Vagina (tissue), 2 donors: ENCODE results near the gene OCSTAMP. TPM values are rescaled to one million over a fixed set of nuclear protein-coding genes. Genes with fewer than 3 reads are reported as not detected.

ENCODE experiments used
- DNase-seq, 2 donors: peaks; one replicate each; pipeline ENCODE4 v3.0.0-alpha.2; 2017; ENCODE audit errors: extremely low spot score in 2 of 2
- H3K27ac ChIP-seq: fragments of 200-600 bp; sonication (generic); one replicate; pipeline ENCODE4 v1.5.1; 2019
- H3K27me3 ChIP-seq: fragments of 200-600 bp; sonication (generic); one replicate; pipeline ENCODE4 v1.5.1; 2019
- H3K36me3 ChIP-seq, 2 donors: fragments of 200-600 bp; sonication (generic); one replicate each; pipeline ENCODE4 v1.5.1; 2017 to 2019
- H3K4me1 ChIP-seq: fragments of 200-600 bp; sonication (generic); one replicate; pipeline ENCODE4 v1.5.1; 2019
- H3K4me3 ChIP-seq, 2 donors: fragments of 200-600 bp; sonication (generic); 1 replicate in 1 of 2; 2 replicates in 1 of 2; pipeline ENCODE4 v1.5.1; 2016 to 2019
- H3K9me3 ChIP-seq: fragments of 200-600 bp; sonication (generic); one replicate; pipeline ENCODE4 v1.5.1; 2019
- CTCF ChIP-seq, 3 experiments: fragments of 450-650 bp in 2 of 3; fragments of 200-600 bp in 1 of 3; sonication (generic) in 1 of 3; IDR thresholded peaks; one replicate each; pipeline ENCODE4 v1.5.1; 2017 to 2019; ENCODE audit warnings: antibody characterized with exemption in 3 of 3, mild to moderate bottlenecking in 2 of 3, moderate library complexity in 2 of 3
- POLR2A ChIP-seq, 2 donors: fragments of 450-650 bp; IDR thresholded peaks; one replicate each; pipeline ENCODE4 v1.6.1; 2017; ENCODE audit warnings: antibody characterized with exemption in 2 of 2, mild to moderate bottlenecking in 2 of 2, moderate library complexity in 2 of 2
- POLR2AphosphoS5 ChIP-seq, 2 donors: sonication (generic); formaldehyde crosslinking; IDR thresholded peaks; one replicate each; pipeline ENCODE4 v1.9.0; 2017; ENCODE audit warnings: antibody characterized with exemption in 2 of 2, mild to moderate bottlenecking in 2 of 2, low read depth in 1 of 2; ENCODE audit not compliant: insufficient read depth in 1 of 2
- intact Hi-C: fragments of 100-400 bp; cut with DNase I; formaldehyde crosslinking; loops from one replicate; pipeline ENCODE4 v1.15.1; 2023
- total RNA-seq: library from RNA; depleted of rRNA; stranded (reverse); fragments of >200 nt; gene quantifications from one replicate; pipeline ENCODE4 v1.2.3, GENCODE V29; 2016

The OCSTAMP gene
- total RNA-seq, 1 donor from 2014 or later, result not detected

GRCh38 chr20:46590443-46590842, 40.0 kb upstream of the OCSTAMP start:
- Histone ChIP-seq H3K9me3 (no peaks in the 10 kb centered on the region), H3K27ac (no peak overlapping the region), H3K4me3 (no peak overlapping the region), H3K4me1 (no peaks in the 10 kb centered on the region), H3K27me3 (no peaks in the 10 kb centered on the region), H3K36me3 (no peaks in the 10 kb centered on the region)
- no peak for TF ChIP-seq CTCF (IDR thresholded peaks at IDR 0.05)
- no peak for TF ChIP-seq POLR2A (IDR thresholded peaks at IDR 0.05)
- no peak for TF ChIP-seq POLR2AphosphoS5 (IDR thresholded peaks at IDR 0.05; ENCODE audit: insufficient read depth in 1 of 2, low read depth in 1 of 2)
- DNase-seq, result no peak
- intact Hi-C loops, result no loop called here

- intact Hi-C loops, result no loop called here
- H3K4me3 ChIP-seq, result no peak overlapping the region
- no peaks in the 10 kb centered on the region for H3K4me1 ChIP-seq
- TF ChIP-seq POLR2A (IDR thresholded peaks at IDR 0.05) (no peak), POLR2AphosphoS5 (IDR thresholded peaks at IDR 0.05; ENCODE audit: insufficient read depth in 1 of 2, low read depth in 1 of 2) (no peak), CTCF (IDR thresholded peaks at IDR 0.05) (no peak)
- H3K9me3 ChIP-seq, result no peaks in the 10 kb centered on the region
- H3K27me3 ChIP-seq, result no peaks in the 10 kb centered on the region
- H3K27ac ChIP-seq, result no peak overlapping the region
- no peak for DNase-seq
- no peaks in the 10 kb centered on the region for H3K36me3 ChIP-seq
Observed at GRCh38 chr20:46588532-46589511, 38.4 kb upstream of the OCSTAMP start.

GRCh38 chr20:46587986-46588385, 37.5 kb upstream of the OCSTAMP start:
- DNase-seq, result no peak
- H3K27ac ChIP-seq, result no peak overlapping the region
- no peaks in the 10 kb centered on the region for H3K4me1 ChIP-seq
- TF ChIP-seq CTCF (IDR thresholded peaks at IDR 0.05) (no peak), POLR2A (IDR thresholded peaks at IDR 0.05) (no peak), POLR2AphosphoS5 (IDR thresholded peaks at IDR 0.05; ENCODE audit: insufficient read depth in 1 of 2, low read depth in 1 of 2) (no peak)
- H3K27me3 ChIP-seq, result no peaks in the 10 kb centered on the region
- H3K36me3 ChIP-seq, result no peaks in the 10 kb centered on the region
- no peak overlapping the region for H3K4me3 ChIP-seq
- no peaks in the 10 kb centered on the region for H3K9me3 ChIP-seq
- intact Hi-C loops, result no loop called here

- H3K36me3 ChIP-seq, result no peaks in the 10 kb centered on the region
- TF ChIP-seq POLR2A (IDR thresholded peaks at IDR 0.05) (no peak), CTCF (IDR thresholded peaks at IDR 0.05) (no peak), POLR2AphosphoS5 (IDR thresholded peaks at IDR 0.05; ENCODE audit: insufficient read depth in 1 of 2, low read depth in 1 of 2) (no peak)
- no peaks in the 10 kb centered on the region for H3K27me3 ChIP-seq
- no peaks in the 10 kb centered on the region for H3K4me1 ChIP-seq
- no peak overlapping the region for H3K27ac ChIP-seq
- intact Hi-C loops, result no loop called here
- no peak overlapping the region for H3K4me3 ChIP-seq
- no peaks in the 10 kb centered on the region for H3K9me3 ChIP-seq
- DNase-seq, result no peak
Observed at GRCh38 chr20:46586724-46587123, 36.3 kb upstream of the OCSTAMP start.

GRCh38 chr20:46584508-46584907, 34.1 kb upstream of the OCSTAMP start:
- Histone ChIP-seq H3K27me3 (no peaks in the 10 kb centered on the region), H3K4me3 (no peak overlapping the region), H3K4me1 (no peaks in the 10 kb centered on the region), H3K36me3 (no peaks in the 10 kb centered on the region), H3K27ac (no peak overlapping the region), H3K9me3 (no peaks in the 10 kb centered on the region)
- no peak for DNase-seq
- TF ChIP-seq CTCF (IDR thresholded peaks at IDR 0.05) (no peak), POLR2A (IDR thresholded peaks at IDR 0.05) (no peak), POLR2AphosphoS5 (IDR thresholded peaks at IDR 0.05; ENCODE audit: insufficient read depth in 1 of 2, low read depth in 1 of 2) (no peak)
- intact Hi-C loops, result no loop called here
